Adipose tissue (tissue), 3 donors: Measurements from ENCODE around the gene TCEA2. TPM values are rescaled to one million over a fixed set of nuclear protein-coding genes. Genes with fewer than 3 reads are reported as not detected.

Source experiments
- H3K27ac ChIP-seq: one replicate; pipeline ENCODE4 v1.5.1; 2013; ENCODE audit warnings: low read depth, low read length
- WGBS, 3 donors: extraction: QIAGEN DNeasy Blood & Tissue Kit; methylation state at CpG; one replicate each; pipeline ENCODE4 v1.1.7; 2013; 5-methylcytosine and 5-hydroxymethylcytosine counted together
- polyA plus RNA-seq, 3 donors: library from polyadenylated mRNA; stranded (reverse); fragments of 200-250 nt; gene quantifications; one replicate each; pipeline ENCODE4 v1.2.3, GENCODE V29; 2013
- donor health status: healthy with polysubstance abuse.
- donor health status: Bipolar disorder and iron deficiency.
- donor health status: healthy.

Gene TCEA2
- polyA plus RNA-seq, 3 donors, result 17.2 to 48.5 (median 35.4) TPM

GRCh38 chr20:64033981-64034493, 29.0 kb upstream of the TCEA2 start:
- 60 to 76% (median 65%) methylated on average over 10 to 11 of the region's 11 CpGs for WGBS, 3 donors
- no peak overlapping the region for H3K27ac ChIP-seq

- WGBS, 3 donors, result 76 to 86% (median 79%) methylated on average over 17 of the region's 17 CpGs
- no peak overlapping the region for H3K27ac ChIP-seq
Measured at GRCh38 chr20:64035066-64035932, 27.7 kb upstream of the TCEA2 start.

- H3K27ac ChIP-seq, result no peak within 1 kb of the TSS
- WGBS, 3 donors, result 60 to 83% (median 75%) methylated on average over 10 of the region's 10 CpGs
Measured at GRCh38 chr20:64035933-64036345, 27.1 kb upstream of the TCEA2 start, which contains the start of gene C20orf204. Gene C20orf204, plus strand, starts transcription at chr20:64036182. Its CDS starts 142 bp downstream, at chr20:64036324.

- WGBS, 3 donors, result 62 to 65% (median 65%) methylated on average over 16 to 17 of the region's 17 CpGs
Measured at GRCh38 chr20:64036346-64037198, 26.4 kb upstream of the TCEA2 start.

GRCh38 chr20:64037199-64037497, 25.9 kb upstream of the TCEA2 start:
- 72 to 77% (median 72%) methylated on average over 3 of the region's 3 CpGs for WGBS, 3 donors
- H3K27ac ChIP-seq, result no peak overlapping the region

More at GRCh38 chr20:64036346-64037198, 26.4 kb upstream of the TCEA2 start:
- H3K27ac ChIP-seq, result no peak overlapping the region

GRCh38 chr20:64037498-64038213, 25.3 kb upstream of the TCEA2 start:
- WGBS, 3 donors, result 9 to 13% (median 11%) methylated on average over 34 to 36 of the region's 36 CpGs
- H3K27ac ChIP-seq, result no peak overlapping the region

- WGBS, 3 donors, result 0 to 3% (median 1%) methylated on average over 5 to 30 of the region's 30 CpGs
- no peak overlapping the region for H3K27ac ChIP-seq
Measured at GRCh38 chr20:64038224-64038564, 24.8 kb upstream of the TCEA2 start.

GRCh38 chr20:64038565-64039292, 24.3 kb upstream of the TCEA2 start:
- no peak overlapping the region for H3K27ac ChIP-seq
- 0 to 1% (median 0%) methylated on average over 76 to 91 of the region's 91 CpGs for WGBS, 3 donors

GRCh38 chr20:64039293-64040160, 23.5 kb upstream of the TCEA2 start:
- WGBS, 3 donors, result 13 to 18% (median 14%) methylated on average over 16 to 17 of the region's 17 CpGs
- H3K27ac ChIP-seq, result no peak overlapping the region

- 53 to 64% (median 58%) methylated on average over 11 to 12 of the region's 12 CpGs for whole genome bisulfite sequencing, 3 donors
- H3K27ac ChIP-seq, result no peak overlapping the region
Measured at GRCh38 chr20:64040231-64041039, 22.6 kb upstream of the TCEA2 start.

- no peak overlapping the region for H3K27ac ChIP-seq
- 32 to 72% (median 45%) methylated on average over 15 of the region's 15 CpGs for WGBS, 3 donors
Measured at GRCh38 chr20:64041040-64041780, 21.8 kb upstream of the TCEA2 start.

- WGBS, 3 donors, result 7 to 22% (median 10%) methylated on average over 6 to 11 of the region's 11 CpGs
- no peak overlapping the region for H3K27ac ChIP-seq
Measured at GRCh38 chr20:64041781-64042053, 21.3 kb upstream of the TCEA2 start.

- WGBS, 3 donors, result 2 to 4% (median 2%) methylated on average over 53 to 55 of the region's 55 CpGs
- H3K27ac ChIP-seq, result no peak overlapping the region
Measured at GRCh38 chr20:64042054-64042781, 20.8 kb upstream of the TCEA2 start.

GRCh38 chr20:64043768-64044167, 19.2 kb upstream of the TCEA2 start:
- WGBS, 3 donors, result 77 to 84% (median 80%) methylated on average over 9 of the region's 9 CpGs
- no peak overlapping the region for H3K27ac ChIP-seq

GRCh38 chr20:64044484-64045247, 18.3 kb upstream of the TCEA2 start:
- H3K27ac ChIP-seq, result no peak overlapping the region
- WGBS, 3 donors, result 63 to 67% (median 66%) methylated on average over 13 to 14 of the region's 14 CpGs
